UCSD-AML1 (cell line): ENCODE results near the gene PSD2.
A peak's percentile ranks its signal among the peaks of the same experiment; 100 is the strongest.

ENCODE experiments used
- DNase-seq: peaks from one replicate; lab custom pipeline; 2025; ENCODE audit not compliant: unreplicated experiment; lab: John Stamatoyannopoulos, UW

Gene PSD2

DNA sequence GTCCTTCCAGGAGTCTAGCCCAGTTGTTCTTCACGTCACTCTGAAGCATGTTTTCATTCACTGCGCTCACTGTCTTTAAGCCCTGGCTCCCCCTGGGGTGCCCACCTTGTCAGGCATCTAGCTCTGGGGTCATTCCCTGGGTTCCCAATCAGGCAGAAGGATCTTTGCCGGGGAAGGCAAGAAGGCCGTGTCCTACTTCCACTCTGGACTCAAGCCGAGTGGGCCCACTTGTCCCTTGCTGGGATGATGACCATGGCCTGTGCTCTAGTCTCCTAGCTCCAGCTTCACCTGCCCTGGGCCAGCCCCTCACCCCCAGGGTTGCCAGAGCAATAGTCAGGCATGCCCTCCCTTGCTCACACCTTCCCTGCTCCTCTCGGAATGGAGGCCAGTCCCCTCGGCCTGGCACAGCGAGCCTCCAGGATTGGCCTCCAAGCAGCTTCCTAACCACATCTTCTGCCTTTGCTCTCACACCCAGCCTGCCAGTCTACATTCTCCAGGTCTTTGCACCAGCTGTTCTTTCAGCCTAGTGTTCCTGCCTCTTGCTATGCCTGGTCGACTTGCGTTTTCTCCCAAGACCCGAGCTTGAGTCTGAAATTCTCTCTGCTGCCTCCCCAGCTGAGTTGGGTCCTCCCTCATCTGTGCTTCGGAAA, 32.2 kb upstream of the PSD2 start:
- no peak for DNase-seq

DNA sequence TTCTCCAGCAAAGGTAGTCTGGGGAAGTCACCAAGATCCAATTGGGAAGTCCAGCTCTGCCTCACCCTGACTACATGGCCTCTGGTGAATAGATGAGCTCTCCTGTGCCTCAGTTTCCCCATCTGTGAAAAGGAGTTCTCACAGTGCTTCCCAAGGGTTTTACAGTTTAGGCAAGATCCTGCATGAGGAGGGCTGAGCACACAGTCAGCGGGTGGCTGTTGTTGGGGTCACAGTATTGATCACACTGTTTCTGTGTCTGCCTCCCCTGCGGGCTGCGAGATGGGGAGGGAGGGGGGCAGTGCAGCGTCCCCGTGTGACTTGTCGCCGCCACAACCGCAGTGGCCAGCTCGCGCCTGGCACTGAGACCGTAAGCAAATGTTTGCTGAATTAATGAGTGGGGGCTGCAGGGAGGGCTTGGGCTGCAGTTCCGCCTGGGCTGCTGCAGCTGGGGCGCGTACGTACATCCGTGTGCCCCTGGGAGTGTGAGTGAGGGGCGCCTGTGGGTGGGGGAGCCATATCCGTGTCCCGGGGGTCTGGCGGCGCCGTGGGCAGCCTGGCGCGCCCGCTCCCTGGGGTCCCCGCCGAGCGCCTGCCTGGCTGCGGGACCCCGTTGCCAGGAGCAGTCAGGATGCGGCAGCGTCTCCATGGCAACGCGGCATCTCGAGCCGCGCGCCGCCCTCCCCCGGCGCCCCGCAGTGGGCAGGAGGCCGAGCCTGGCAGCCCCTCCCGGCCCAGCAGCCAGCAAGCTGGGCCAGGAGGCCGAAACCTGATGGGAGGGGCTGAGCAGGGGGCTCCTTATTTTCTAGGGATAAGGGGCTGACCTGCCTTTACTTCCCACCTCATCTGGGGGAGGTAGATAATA, 31.4 kb upstream of the PSD2 start:
- DNase-seq = no peak

DNA sequence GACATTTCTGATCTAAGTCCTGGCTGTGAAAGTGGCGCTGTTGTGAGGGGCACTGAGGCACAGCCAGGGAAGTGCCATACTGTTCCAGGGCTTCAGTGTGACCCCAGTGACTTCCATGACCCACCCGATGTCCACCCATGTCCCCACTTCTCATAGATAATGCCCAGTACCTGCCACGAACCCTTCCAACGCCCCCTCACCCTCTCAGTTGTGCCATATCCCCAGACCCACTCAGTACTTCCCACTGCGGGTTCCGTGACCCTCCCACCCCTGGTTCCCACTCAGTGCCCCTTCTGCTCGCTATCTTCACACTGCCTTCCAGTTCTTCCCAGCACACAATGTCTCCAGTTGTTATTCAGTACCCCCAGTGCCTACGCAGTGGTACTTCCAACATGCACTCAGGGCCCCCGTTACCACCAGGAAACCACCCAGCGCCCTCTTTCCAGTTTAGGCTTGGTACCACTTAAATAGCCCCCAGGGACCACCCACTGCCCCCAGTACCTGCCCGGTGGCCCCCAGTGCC, 30.7 kb upstream of the PSD2 start:
- DNase-seq = no peak

GRCh38 chr5:139765409-139766217, 30.0 kb upstream of the PSD2 start:
- DNase-seq = peak; percentile 89

GRCh38 chr5:139767960-139768359, 27.6 kb upstream of the PSD2 start:
- peak; percentile 48 for DNase-seq

DNA sequence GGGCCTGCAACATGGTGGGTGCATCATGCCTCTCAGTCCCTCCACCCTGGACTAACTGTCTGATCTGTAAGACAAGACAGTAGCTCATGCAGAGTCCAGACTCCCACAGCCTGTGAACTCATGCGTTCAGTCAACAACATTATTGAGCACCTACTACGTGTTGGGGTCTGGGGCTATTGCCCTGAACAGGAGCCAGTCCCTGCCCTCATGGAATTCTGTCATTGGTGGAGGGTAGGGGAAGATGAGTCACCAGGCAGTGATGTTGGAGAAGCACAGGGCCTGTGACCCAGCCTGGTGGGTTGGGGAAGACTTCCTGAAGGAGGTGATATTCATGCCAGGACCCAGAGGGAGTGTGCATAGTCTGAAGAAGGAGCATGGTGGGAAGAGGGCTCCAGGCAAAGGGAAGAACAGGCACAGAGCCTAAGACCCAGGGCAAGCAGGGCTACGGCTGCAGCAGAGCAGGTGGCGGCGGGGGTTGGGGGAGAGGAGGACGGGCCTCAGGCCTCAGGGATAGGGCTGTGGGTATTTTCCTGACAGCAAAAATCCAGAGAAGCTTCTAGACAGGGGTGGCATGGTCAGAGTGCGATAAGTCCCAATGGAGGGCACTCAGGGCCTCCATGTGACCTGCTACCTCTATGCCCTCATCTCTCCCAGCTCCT, 26.7 kb upstream of the PSD2 start:
- no peak for DNase-seq

DNA sequence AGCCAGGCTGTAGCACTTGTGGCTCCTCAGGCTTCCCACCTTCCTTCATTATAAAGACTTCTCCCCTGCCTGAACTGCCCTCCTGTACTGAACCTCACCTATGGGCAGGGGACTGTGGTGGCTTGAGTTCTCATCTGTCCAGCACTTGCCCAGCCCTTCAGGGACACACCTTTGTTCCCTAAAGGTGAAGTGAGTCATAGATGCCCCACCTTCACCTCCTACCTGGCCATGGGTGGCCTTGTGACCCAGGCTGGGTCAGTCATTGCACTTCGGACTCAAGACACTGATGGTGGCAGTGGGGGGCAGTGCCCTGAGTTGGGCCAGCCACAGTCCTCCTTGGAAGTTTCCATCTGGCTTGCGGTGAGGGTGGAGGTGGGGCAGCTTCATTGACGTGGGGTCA, 26.1 kb upstream of the PSD2 start:
- no peak for DNase-seq

GRCh38 chr5:139770722-139771121, 24.9 kb upstream of the PSD2 start:
- no peak for DNase-seq

DNA sequence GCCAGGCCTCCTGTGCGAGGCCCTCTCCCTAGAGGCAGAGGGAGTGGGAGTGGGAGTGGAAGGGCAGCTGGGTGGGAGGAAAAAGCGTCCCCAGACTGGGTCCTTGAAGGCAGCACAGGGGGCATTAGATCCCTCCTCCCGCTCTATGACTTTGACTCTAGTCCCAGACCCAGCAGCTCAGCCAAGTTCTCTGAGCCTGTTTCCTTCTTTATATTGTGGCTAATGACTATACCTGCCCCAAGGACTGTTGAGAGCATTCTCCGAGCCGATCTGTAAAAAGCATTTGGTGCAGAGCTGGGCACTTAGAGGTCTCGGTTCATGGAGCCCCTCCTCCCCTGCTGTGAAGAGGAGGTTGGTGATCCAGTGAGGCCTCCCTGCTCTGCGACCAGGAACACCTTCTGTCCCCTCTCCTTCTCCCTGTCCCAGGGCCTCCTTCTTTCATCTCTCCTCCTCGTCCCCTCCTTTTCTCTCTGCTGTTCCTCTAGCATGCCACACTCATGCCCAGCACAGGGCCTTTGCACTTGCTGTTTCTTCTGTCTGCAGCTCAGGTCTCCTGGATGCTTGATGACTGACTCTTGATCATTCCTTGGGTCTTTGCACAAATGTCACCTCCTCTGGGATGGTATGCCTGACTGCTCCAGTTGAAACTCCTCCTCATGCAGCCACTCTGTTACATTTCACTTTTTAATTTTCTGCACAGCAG, 23.4 kb upstream of the PSD2 start:
- no peak for DNase-seq

DNA sequence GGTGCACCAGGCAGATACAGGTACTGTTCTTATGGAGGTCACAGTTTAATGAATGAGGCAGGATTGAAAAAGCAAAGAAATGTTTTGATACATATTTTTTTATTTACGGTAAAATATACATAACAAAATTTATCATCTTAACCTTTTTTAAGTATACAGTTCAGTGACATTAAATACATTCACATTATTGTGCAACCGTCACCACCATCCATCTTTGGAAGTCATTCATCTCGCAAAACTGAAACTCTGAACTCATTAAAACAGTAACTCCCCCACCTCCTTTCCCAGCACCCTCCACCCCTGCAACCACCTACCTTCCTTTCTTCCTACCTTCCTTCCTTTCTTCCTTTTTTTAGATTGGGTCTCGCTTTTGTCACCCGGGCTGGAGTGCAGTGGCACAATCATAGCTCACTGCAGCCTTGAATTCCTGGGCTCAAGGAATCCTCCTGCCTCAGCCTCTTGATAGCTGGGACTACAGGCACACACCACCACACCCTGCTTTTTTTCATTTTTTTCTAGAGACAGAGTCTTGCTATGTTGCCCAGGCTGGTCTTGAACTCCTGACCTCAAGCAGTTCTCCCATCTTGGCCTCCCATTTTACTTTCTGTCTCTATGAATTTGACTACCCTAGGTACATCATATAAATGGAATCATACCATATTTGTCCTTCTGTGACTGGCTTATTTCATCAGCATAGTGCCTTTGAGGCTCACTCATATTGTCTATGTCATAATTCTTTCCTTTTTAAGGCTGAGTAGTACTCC, 22.5 kb upstream of the PSD2 start:
- DNase-seq = no peak

DNA sequence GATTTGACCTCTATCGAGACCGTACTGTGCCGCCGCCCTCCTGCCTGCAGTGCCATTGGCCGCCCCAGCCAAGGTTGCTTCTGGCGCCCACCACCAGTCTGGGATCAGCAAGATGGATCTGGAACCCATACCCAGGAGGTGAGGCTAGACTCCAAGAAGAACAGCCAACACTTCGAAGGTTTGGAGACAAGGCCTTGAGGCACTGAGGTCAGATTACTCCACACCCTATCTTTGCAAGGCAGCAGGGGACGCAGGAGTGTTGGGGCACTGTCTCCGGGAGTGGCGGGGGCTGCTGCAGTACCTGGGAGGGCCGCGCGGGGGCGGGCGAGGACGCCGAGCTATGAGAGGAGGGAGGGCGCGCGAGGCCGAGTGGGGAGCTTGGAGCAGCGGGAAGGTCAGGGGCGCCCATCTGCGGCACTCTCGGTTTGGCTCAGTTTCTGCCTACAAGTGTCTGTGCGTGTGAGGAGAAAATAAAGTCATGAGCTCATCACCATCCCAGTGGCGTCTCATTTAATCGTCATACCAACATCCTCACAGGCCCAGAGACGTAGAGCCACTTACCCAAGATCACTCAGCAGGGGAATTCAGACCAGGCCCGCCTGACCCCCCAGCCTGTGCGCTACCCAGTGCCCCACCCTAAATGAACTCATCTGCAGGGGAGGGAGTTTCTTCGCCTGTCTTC, 20.5 kb upstream of the PSD2 start:
- peak; percentile 42 for DNase-seq

DNA sequence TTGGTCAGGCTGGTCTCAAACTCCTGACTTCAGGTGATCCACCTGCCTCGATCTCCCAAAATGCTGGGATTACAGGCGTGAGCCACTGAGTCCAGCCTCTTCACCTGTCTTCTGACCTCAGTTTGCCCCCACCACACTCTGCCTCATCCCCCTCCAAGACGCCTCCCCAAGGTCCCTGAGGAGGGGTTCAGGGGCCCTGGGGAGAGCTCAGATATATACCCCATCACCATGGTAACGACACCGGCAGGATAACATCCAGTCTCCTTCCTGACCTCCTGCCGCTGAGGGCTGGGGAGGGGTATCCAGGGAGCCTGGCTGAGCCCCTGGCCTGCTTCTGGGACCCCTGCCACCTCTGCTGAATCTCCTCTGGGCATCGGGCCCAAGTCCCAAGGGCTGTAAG, 19.7 kb upstream of the PSD2 start:
- DNase-seq = no peak

DNA sequence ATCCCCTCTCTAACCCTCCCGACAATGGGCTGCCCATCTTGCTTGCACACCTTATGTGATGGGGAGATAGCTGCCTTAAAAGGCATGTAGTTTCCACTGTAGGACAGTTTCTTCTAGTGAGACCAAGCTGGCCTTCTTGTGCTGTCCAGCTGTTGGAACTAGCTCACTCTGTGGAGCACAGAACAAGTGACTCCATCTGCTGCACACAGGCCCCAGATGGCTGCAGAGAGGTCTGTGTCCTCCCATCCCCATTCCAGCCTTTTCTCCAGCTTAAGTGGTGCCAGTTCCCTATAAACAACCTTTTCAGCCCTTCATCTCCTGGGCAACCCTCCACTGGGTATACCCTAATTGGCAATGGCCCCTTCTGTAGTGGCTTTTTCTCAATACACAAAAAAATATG, 18.7 kb upstream of the PSD2 start:
- no peak for DNase-seq

DNA sequence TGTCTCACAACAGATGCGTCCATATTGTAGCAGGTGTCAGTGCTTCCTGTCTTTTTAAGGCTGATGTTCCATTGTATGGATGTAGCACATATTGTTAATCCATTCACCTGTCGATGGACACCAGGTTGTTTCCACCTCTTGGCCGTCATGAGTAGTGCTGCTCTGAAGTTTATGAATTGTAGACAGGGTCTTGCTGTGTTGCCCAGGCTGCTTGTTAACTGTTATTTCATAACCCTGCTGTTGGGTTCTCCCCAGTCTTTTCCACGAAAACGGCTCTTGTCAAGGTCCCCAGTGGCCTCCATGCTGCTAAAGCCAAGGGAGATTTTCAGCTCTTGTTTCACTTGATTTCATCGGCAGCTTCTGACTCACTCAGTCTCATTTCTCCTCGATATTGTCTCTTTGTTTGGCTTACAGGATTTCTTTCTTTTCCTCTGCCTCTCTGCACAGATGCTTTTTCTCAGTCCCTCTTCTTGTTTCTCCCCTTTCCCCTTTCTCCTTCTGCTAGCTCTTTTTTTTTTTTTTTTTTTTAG, 12.1 kb upstream of the PSD2 start:
- no peak for DNase-seq

GRCh38 chr5:139784488-139784887, 11.1 kb upstream of the PSD2 start:
- DNase-seq = no peak

GRCh38 chr5:139787257-139787567, 8.4 kb upstream of the PSD2 start:
- DNase-seq = no peak

- peak; percentile 86 for DNase-seq
Measured at GRCh38 chr5:139787568-139788293, 7.9 kb upstream of the PSD2 start.

DNA sequence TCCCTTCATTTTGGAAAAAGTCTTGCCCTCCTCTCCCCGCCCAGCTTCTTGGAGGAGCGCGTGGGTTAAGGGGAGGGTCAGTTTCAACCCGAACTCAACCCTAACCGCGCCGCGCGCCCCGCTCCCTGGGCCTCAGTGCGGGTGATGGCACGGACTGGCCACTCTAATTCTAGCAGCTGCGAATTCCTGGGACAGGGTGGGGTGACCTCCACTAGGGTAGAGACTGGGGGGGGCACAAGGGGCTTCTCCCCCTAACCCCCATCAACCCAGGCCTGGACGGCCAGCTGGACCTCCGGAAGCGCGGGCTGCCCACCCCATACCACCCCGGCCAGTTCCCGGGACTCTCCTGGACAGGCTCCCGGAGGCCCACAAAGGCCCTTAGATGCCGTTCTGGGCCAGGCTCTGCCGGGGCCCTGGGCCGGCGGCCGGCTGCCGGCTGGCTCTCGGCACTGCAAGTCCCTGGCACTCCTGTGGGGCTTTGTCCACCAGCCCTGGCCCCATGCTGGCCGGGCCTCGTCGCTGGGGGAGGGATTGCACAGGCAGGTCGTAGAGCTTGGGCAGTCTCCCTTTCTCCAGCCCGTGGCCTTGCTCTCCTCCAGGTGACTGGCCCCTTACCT, 7.2 kb upstream of the PSD2 start:
- DNase-seq = no peak
